ENCODE data around the gene ACIN1. TPM values are rescaled to one million over a fixed set of nuclear protein-coding genes. Genes with fewer than 3 reads are reported as not detected.
A peak's percentile ranks its signal among the peaks of the same experiment; 100 is the strongest.

ACIN1 gene
- total RNA-seq, 4 donors from 2014 or later: 96.5 to 143 (median 108) TPM

GRCh38 chr14:23115039-23115731, 20.2 kb upstream of the ACIN1 start:
- WGBS, 2 donors: 57 to 60% methylated on average over 8 to 10 of the region's 10 CpGs
- Histone ChIP-seq H3K27ac (no peak overlapping the region), H3K27me3 (peaks cover 0 to 13% of the 10 kb centered on the region in 2 donors), H3K9me3 (no peaks in the 10 kb centered on the region), H3K4me1 (peaks cover 0 to 13% (median 0%) of the 10 kb centered on the region in 4 donors), H3K4me3 (no peak overlapping the region), H3K36me3 (no peaks in the 10 kb centered on the region)
- DNase-seq (ENCODE audit: low spot score in 2 of 2): no peak
- TF ChIP-seq POLR2A (IDR thresholded peaks at IDR 0.05) (no peak), CTCF (IDR thresholded peaks at IDR 0.05) (no peak), EP300 (IDR thresholded peaks at IDR 0.05) (no peak)

DNA sequence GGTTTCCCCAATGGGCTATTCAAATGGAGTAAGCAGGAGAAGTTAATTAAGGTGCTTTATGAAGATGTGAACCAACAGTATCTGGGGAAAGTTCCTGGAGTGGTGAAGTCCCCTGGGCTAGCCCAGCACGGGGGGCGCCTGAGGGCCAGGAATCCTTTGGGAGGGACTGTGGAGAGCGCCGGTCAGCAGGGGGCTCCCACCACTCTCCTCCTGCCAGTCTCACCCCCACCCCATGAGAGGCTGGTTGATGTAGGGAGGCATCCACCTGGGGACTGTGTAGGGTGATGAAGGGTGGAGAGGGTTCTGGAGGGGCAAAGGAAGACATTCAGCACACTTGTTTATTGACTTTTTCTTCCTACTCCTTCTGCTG, 19.7 kb upstream of the ACIN1 start:
- Histone ChIP-seq H3K36me3 (no peaks in the 10 kb centered on the region), H3K4me3 (no peak overlapping the region), H3K9me3 (no peaks in the 10 kb centered on the region), H3K27ac (peak overlapping the region in 1 of 4 donors; percentile 36), H3K4me1 (peaks cover 0 to 13% (median 0%) of the 10 kb centered on the region in 4 donors), H3K27me3 (peaks cover 0 to 13% of the 10 kb centered on the region in 2 donors)
- TF ChIP-seq EP300 (IDR thresholded peaks at IDR 0.05): no peak
- 63 to 65% methylated on average over 4 of the region's 4 CpGs for WGBS, 2 donors
- no peak for DNase-seq (ENCODE audit: low spot score in 2 of 2)

- H3K36me3 ChIP-seq: no peaks in the 10 kb centered on the region
- peaks cover 0 to 13% of the 10 kb centered on the region in 2 donors for H3K27me3 ChIP-seq
- H3K27ac ChIP-seq: no peak overlapping the region
- peaks cover 0 to 13% (median 0%) of the 10 kb centered on the region in 4 donors for H3K4me1 ChIP-seq
- no peaks in the 10 kb centered on the region for H3K9me3 ChIP-seq
- WGBS, 2 donors: 66 to 69% methylated on average over 5 of the region's 5 CpGs
- H3K4me3 ChIP-seq: no peak overlapping the region
- DNase-seq (ENCODE audit: low spot score in 2 of 2): no peak
- no peak for TF ChIP-seq CTCF (IDR thresholded peaks at IDR 0.05)
- no peak for TF ChIP-seq POLR2A (IDR thresholded peaks at IDR 0.05)
- TF ChIP-seq EP300 (IDR thresholded peaks at IDR 0.05): no peak
Observed at GRCh38 chr14:23114120-23114458, 19.2 kb upstream of the ACIN1 start.

DNA sequence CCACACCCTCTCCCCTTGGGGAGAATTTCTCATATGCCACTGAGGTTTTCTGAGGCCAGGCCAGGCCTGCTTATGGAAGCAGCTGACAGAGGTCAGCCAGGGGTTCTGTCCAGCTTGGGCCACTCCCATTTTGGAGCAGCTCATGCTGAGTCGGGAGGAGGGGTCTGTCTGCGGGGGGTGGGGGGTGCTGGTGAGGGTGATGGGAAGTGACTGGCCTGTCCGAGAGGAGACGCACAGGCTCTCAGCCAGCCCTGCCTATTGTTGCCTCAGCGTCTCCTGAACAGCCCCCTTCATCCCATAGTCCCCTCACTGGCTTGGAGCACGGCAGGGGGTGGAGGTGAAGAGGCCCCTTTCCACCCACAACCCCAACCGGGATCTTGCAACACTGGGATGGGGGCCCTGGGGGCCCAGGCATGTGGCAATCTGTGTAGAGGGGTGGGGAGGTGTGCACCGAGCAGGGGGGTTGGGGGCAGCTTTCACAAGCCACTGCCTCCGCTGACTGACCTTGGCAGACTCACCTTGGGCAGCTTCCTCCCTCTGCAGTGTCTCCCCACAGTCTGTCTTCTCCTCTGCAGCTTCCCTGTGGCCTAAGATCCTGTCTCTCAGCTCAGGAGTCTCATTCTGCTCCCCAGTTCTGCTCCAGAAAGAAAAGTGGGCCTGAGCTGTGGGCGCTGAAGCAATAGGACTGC, 18.6 kb upstream of the ACIN1 start:
- WGBS, 2 donors: 33 to 40% methylated on average over 9 of the region's 10 CpGs

More for the DNA sequence above, 18.6 kb upstream of the ACIN1 start:
- Histone ChIP-seq H3K27ac (no peak overlapping the region), H3K4me3 (no peak overlapping the region), H3K4me1 (peaks cover 0 to 13% (median 0%) of the 10 kb centered on the region in 4 donors), H3K36me3 (no peaks in the 10 kb centered on the region), H3K9me3 (no peaks in the 10 kb centered on the region), H3K27me3 (peaks cover 0 to 11% of the 10 kb centered on the region in 2 donors)
- DNase-seq (ENCODE audit: low spot score in 2 of 2): no peak
- TF ChIP-seq POLR2A (IDR thresholded peaks at IDR 0.05) (no peak), CTCF (IDR thresholded peaks at IDR 0.05) (no peak), EP300 (IDR thresholded peaks at IDR 0.05) (no peak)

Measured in tibial nerve (tissue), 4 donors.